HepG2 (cell line): ENCODE measurements around the gene RRP8.

Source experiments
- EZH2 ChIP-seq: conservative IDR thresholded peaks from 2 replicates; pipeline ENCODE4 v1.6.1; 2012; ENCODE audit warnings: mild to moderate bottlenecking, low read depth, low read length, moderate library complexity
- TF ChIP-seq, protein P1 (sequence below): sonication (generic); formaldehyde crosslinking; IDR thresholded peaks from 2 replicates; pipeline ENCODE4 v1.5.1; 2020; ENCODE audit warnings: missing genetic modification reagents, mild to moderate bottlenecking, borderline replicate concordance
- TF ChIP-seq, protein P2 (sequence below): IDR thresholded peaks from 2 replicates; pipeline ENCODE4 v1.6.1; 2016; ENCODE audit warnings: missing compliant biosample characterization, missing genetic modification reagents, borderline replicate concordance

DNA sequence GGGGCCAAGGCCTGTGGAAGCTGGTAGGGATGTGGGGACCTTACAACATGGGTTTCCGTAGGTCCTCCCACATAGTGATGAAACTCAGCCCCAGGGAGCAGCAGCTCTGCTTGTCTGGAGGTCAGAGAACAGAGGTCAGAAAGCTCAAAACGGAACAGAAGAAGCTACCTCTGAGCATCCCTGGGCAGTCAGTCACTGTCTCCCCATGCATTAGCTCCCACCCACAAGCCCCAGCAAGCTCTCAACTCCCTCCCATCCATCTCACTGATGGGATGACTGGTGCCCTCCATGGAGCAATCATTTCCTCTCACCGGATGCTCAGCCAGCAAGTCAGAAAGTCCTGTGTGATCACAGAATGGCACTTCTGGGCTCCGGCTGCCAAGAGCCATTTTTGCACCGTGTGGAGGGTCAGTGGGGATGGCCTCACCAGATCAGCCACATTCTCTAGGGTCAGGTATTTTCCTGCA is 13.9 kb upstream of the RRP8 start:
- no peak for TF ChIP-seq EZH2
- TF ChIP-seq, protein P1, sequence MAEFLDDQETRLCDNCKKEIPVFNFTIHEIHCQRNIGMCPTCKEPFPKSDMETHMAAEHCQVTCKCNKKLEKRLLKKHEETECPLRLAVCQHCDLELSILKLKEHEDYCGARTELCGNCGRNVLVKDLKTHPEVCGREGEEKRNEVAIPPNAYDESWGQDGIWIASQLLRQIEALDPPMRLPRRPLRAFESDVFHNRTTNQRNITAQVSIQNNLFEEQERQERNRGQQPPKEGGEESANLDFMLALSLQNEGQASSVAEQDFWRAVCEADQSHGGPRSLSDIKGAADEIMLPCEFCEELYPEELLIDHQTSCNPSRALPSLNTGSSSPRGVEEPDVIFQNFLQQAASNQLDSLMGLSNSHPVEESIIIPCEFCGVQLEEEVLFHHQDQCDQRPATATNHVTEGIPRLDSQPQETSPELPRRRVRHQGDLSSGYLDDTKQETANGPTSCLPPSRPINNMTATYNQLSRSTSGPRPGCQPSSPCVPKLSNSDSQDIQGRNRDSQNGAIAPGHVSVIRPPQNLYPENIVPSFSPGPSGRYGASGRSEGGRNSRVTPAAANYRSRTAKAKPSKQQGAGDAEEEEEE (CRISPR knock-in tag), result no peak
- TF ChIP-seq, protein P2, sequence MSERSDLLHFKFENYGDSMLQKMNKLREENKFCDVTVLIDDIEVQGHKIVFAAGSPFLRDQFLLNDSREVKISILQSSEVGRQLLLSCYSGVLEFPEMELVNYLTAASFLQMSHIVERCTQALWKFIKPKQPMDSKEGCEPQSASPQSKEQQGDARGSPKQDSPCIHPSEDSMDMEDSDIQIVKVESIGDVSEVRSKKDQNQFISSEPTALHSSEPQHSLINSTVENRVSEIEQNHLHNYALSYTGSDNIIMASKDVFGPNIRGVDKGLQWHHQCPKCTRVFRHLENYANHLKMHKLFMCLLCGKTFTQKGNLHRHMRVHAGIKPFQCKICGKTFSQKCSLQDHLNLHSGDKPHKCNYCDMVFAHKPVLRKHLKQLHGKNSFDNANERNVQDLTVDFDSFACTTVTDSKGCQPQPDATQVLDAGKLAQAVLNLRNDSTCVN (CRISPR knock-in tag), result no peak
